Breast epithelium (tissue), 4 donors: ENCODE measurements around the gene PLA2G3. TPM values are rescaled to one million over a fixed set of nuclear protein-coding genes. Genes with fewer than 3 reads are reported as not detected.
A peak's percentile ranks its signal among the peaks of the same experiment; 100 is the strongest.

Experiments
- DNase-seq, 2 donors: peaks; one replicate each; pipeline ENCODE4 v3.0.0-alpha.2; 2019; ENCODE audit warnings: low spot score in 2 of 2
- H3K27ac ChIP-seq, 2 donors: fragments of 200-600 bp; sonication (generic) in 1 of 2; one replicate each; pipeline ENCODE4 v1.5.1; 2016 to 2019; ENCODE audit warnings: mild to moderate bottlenecking in 1 of 2
- H3K27me3 ChIP-seq, 2 donors: fragments of 200-600 bp; sonication (generic) in 1 of 2; one replicate each; pipeline versions ENCODE4 v1.5.1 to v1.6.0; 2017 to 2019; ENCODE audit warnings: control low read depth in 1 of 2, mild to moderate bottlenecking in 1 of 2
- H3K36me3 ChIP-seq: fragments of 200-600 bp; one replicate; pipeline ENCODE4 v1.5.1; 2019
- H3K4me1 ChIP-seq, 2 donors: fragments of 200-600 bp; sonication (generic); one replicate each; pipeline ENCODE4 v1.5.1; 2016 to 2019; ENCODE audit warnings: control low read depth in 1 of 2
- H3K4me3 ChIP-seq, 3 donors: fragments of 200-600 bp; sonication (generic); 1 replicate in 2 of 3; 2 replicates in 1 of 3; pipeline ENCODE4 v1.5.1; 2016 to 2019; ENCODE audit warnings: mild to moderate bottlenecking in 3 of 3, moderate library complexity in 2 of 3
- H3K9me3 ChIP-seq, 2 donors: fragments of 200-600 bp; sonication (generic) in 1 of 2; one replicate each; pipeline ENCODE4 v1.5.1; 2016 to 2019; ENCODE audit warnings: control low read depth in 1 of 2
- CTCF ChIP-seq, 3 donors: fragments of 450-650 bp; IDR thresholded peaks; one replicate each; pipeline ENCODE4 v1.5.1; 2016 to 2017; ENCODE audit warnings: antibody characterized with exemption in 3 of 3, mild to moderate bottlenecking in 3 of 3, moderate library complexity in 3 of 3
- POLR2A ChIP-seq: fragments of 450-650 bp; IDR thresholded peaks from one replicate; pipeline ENCODE4 v1.6.1; 2016; ENCODE audit warnings: antibody characterized with exemption, mild to moderate bottlenecking, moderate library complexity
- POLR2AphosphoS5 ChIP-seq, 3 donors: sonication (generic); formaldehyde crosslinking; IDR thresholded peaks; one replicate each; pipeline ENCODE4 v1.6.1; 2017; ENCODE audit warnings: antibody characterized with exemption in 3 of 3
- intact Hi-C: fragments of 100-400 bp; cut with DNase I; formaldehyde crosslinking; loops from one replicate; pipeline ENCODE4 v1.15.1; 2023; ENCODE audit warnings: low total_unique reads
- total RNA-seq, 3 donors: library from RNA; depleted of rRNA; stranded (reverse); fragments of >200 nt; gene quantifications; one replicate each; pipeline ENCODE4 v1.1.0, GENCODE V29; 2016

The PLA2G3 gene
- total RNA-seq, 3 donors from 2014 or later = not detected

- intact Hi-C loops = no loop called here
- no peaks in the 10 kb centered on the region for H3K27me3 ChIP-seq
- peaks cover 0 to 7% of the 10 kb centered on the region in 2 donors for H3K4me1 ChIP-seq
- peak overlapping the region; percentile 93 to 98 (median 94) for H3K4me3 ChIP-seq
- H3K36me3 ChIP-seq = no peaks in the 10 kb centered on the region
- H3K27ac ChIP-seq = peak overlapping the region; percentile 98
- no peaks in the 10 kb centered on the region for H3K9me3 ChIP-seq
- DNase-seq = no peak
- no peak for TF ChIP-seq POLR2A
- TF ChIP-seq CTCF (IDR thresholded peaks at IDR 0.05) = peak in 1 of 3 donors; percentile 36
Measured at GRCh38 chr22:31107894-31108218, 32.5 kb downstream of the PLA2G3 start.

- peak within 1 kb of the TSS; percentile 93 to 98 (median 94) for H3K4me3 ChIP-seq
- peaks cover 0 to 9% of the 10 kb centered on the region in 2 donors for H3K4me1 ChIP-seq
- no peaks in the 10 kb centered on the region for H3K36me3 ChIP-seq
- H3K27ac ChIP-seq = peak within 1 kb of the TSS; percentile 98
- intact Hi-C loops = no loop called here
- H3K27me3 ChIP-seq = no peaks in the 10 kb centered on the region
- DNase-seq = peak; percentile 98
- TF ChIP-seq POLR2A (peak; percentile 86), POLR2AphosphoS5 (IDR thresholded peaks at IDR 0.05) (peak; percentile 61 to 92 (median 90)), CTCF (IDR thresholded peaks at IDR 0.05) (peak; percentile 95 to 99 (median 96))
- no peaks in the 10 kb centered on the region for H3K9me3 ChIP-seq
Measured at GRCh38 chr22:31107178-31107893, 33.0 kb downstream of the PLA2G3 start, which contains the start of gene SELENOM. SELENOM (minus strand) TSS chr22:31107568; CDS start chr22:31107505, 63 bp downstream.

GRCh38 chr22:31106731-31107177 is 33.6 kb downstream of the PLA2G3 start:
- H3K36me3 ChIP-seq = no peaks in the 10 kb centered on the region
- H3K27me3 ChIP-seq = no peaks in the 10 kb centered on the region
- no peaks in the 10 kb centered on the region for H3K9me3 ChIP-seq
- H3K4me3 ChIP-seq = peak overlapping the region; percentile 93 to 98 (median 94)
- intact Hi-C loops = no loop called here
- TF ChIP-seq CTCF (IDR thresholded peaks at IDR 0.05) (no peak), POLR2AphosphoS5 (IDR thresholded peaks at IDR 0.05) (no peak), POLR2A (no peak)
- peaks cover 0 to 10% of the 10 kb centered on the region in 2 donors for H3K4me1 ChIP-seq
- no peak for DNase-seq
- H3K27ac ChIP-seq = peak overlapping the region; percentile 98

GRCh38 chr22:31106001-31106571 is 34.2 kb downstream of the PLA2G3 start:
- Histone ChIP-seq H3K9me3 (no peaks in the 10 kb centered on the region), H3K4me3 (peak overlapping the region; percentile 93 to 98 (median 94)), H3K4me1 (peaks cover 0 to 10% of the 10 kb centered on the region in 2 donors), H3K27ac (peak overlapping the region; percentile 98), H3K27me3 (no peaks in the 10 kb centered on the region), H3K36me3 (no peaks in the 10 kb centered on the region)
- DNase-seq = no peak
- TF ChIP-seq POLR2AphosphoS5 (IDR thresholded peaks at IDR 0.05) (no peak), CTCF (IDR thresholded peaks at IDR 0.05) (peak in 1 of 3 donors; percentile 16)
- intact Hi-C loops = no loop called here

GRCh38 chr22:31105282-31105929 is 34.9 kb downstream of the PLA2G3 start:
- Histone ChIP-seq H3K27me3 (no peaks in the 10 kb centered on the region), H3K4me1 (peaks cover 0 to 10% of the 10 kb centered on the region in 2 donors), H3K4me3 (peak overlapping the region; percentile 93 to 98 (median 94)), H3K36me3 (no peaks in the 10 kb centered on the region), H3K27ac (peak overlapping the region; percentile 98), H3K9me3 (no peaks in the 10 kb centered on the region)
- intact Hi-C loops = no loop called here
- no peak for DNase-seq
- TF ChIP-seq POLR2AphosphoS5 (IDR thresholded peaks at IDR 0.05) (no peak), POLR2A (no peak), CTCF (IDR thresholded peaks at IDR 0.05) (no peak)
